NB4 (cell line): Measurements from ENCODE around the gene HTR4.

Experiments
- CTCF ChIP-seq: IDR thresholded peaks from one replicate; pipeline ENCODE4 v1.5.1; 2012; ENCODE audit warnings: low read depth, low read length
- MAX ChIP-seq: IDR thresholded peaks from 2 replicates; pipeline ENCODE4 v1.6.1; 2011; ENCODE audit warnings: low read depth, low read length
- POLR2A ChIP-seq: IDR thresholded peaks from 2 replicates; pipeline ENCODE4 v1.6.1; 2011; ENCODE audit warnings: mild to moderate bottlenecking; ENCODE audit not compliant: insufficient read length; ENCODE audit errors: extremely low read depth

GRCh38 chr5:148687871-148688270 lies 33.5 kb upstream of the HTR4 start:
- no peak for TF ChIP-seq POLR2A
- no peak for TF ChIP-seq CTCF
- no peak for TF ChIP-seq MAX
